ENCODE results near the gene RAB9B. TPM values are rescaled to one million over a fixed set of nuclear protein-coding genes. Genes with fewer than 3 reads are reported as not detected.

Gene RAB9B
- total RNA-seq, 1 experiment from 2014 or later = 0.05 TPM

DNA sequence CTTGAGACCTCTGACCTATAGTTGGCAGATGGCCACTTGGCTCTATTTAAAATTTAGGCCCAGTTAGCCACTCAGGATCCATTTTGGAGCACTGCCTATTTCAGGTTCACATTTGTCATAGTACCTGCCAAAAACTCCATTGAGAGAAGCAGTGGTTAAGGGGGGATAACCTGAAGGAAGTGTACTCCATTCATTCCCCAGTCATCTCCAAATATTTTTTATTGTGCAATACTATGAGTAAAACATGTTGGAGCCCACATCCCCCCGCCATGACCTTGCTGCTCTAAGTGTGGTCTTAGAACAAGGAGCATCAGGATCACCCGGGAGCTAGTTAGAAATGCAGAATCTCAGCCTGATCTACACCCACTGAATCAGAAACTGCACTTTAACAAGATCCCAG lies 34.4 kb downstream of the RAB9B start:
- ChIA-PET CTCF (no interaction called here), RAD21 (ENCODE audit: low non-redundant PET in 1 of 2, low total read pairs in 2 of 2, uncharacterized antibody in 2 of 2, unreplicated experiment in 2 of 2) (no interaction called here), POLR2A (no interaction called here)
- Histone ChIP-seq H3K79me2 (ENCODE audit: insufficient read depth, low read length) (no peaks in the 10 kb centered on the region), H3K4me3 (replicated peaks in 1 of 2; ENCODE audit: low read depth in 1 of 2, low read length in 2 of 2) (no peak overlapping the region), H3K27ac (ENCODE audit: low read depth, low read length) (no peak overlapping the region), H3K9ac (ENCODE audit: low read length) (no peak overlapping the region), H3K9me3 (ENCODE audit: control insufficient read depth in 1 of 2, insufficient read depth in 1 of 2, low read depth in 1 of 2, low read length in 2 of 2) (no peaks in the 10 kb centered on the region), H4K20me1 (ENCODE audit: insufficient read depth) (no peaks in the 10 kb centered on the region), H3K4me2 (ENCODE audit: low read length) (no peak overlapping the region), H2AFZ (ENCODE audit: low read depth, low read length, poor library complexity, severe bottlenecking) (no peak overlapping the region), H3K27me3 (ENCODE audit: insufficient read depth, low read length) (peaks cover 6% of the 10 kb centered on the region), H3K9me2 (ENCODE audit: insufficient read depth) (no peaks in the 10 kb centered on the region), H3K36me3 (ENCODE audit: control insufficient read depth in 1 of 2, insufficient read depth in 2 of 2, low read length in 2 of 2) (no peaks in the 10 kb centered on the region), H3K4me1 (ENCODE audit: control insufficient read depth in 1 of 2, insufficient read depth in 2 of 2, low read length in 2 of 2) (no peaks in the 10 kb centered on the region)
- no TSS peak for BruUV-seq (replicated peaks)
- TF ChIP-seq SRF (IDR thresholded peaks at IDR 0.05; ENCODE audit: low read depth) = no peak
- no peak for DNase-seq (ENCODE audit: low read depth, low spot score)
- intact Hi-C loops (cut with micrococcal nuclease) = no loop called here
- ATAC-seq = no peak

- intact Hi-C loops (cut with micrococcal nuclease) = no loop called here
- no peaks in the 10 kb centered on the region for H3K36me3 ChIP-seq (ENCODE audit: control insufficient read depth in 1 of 2, insufficient read depth in 2 of 2, low read length in 2 of 2)
- no peaks in the 10 kb centered on the region for H3K9me3 ChIP-seq (ENCODE audit: control insufficient read depth in 1 of 2, insufficient read depth in 1 of 2, low read depth in 1 of 2, low read length in 2 of 2)
- H4K20me1 ChIP-seq (ENCODE audit: insufficient read depth) = no peaks in the 10 kb centered on the region
- ChIA-PET RAD21 (ENCODE audit: low non-redundant PET in 1 of 2, low total read pairs in 2 of 2, uncharacterized antibody in 2 of 2, unreplicated experiment in 2 of 2) (no interaction called here), POLR2A (no interaction called here), CTCF (no interaction called here)
- no peak overlapping the region for H3K4me3 ChIP-seq (replicated peaks in 1 of 2; ENCODE audit: low read depth in 1 of 2, low read length in 2 of 2)
- DNase-seq (ENCODE audit: low read depth, low spot score) = no peak
- H3K9me2 ChIP-seq (ENCODE audit: insufficient read depth) = no peaks in the 10 kb centered on the region
- H2AFZ ChIP-seq (ENCODE audit: low read depth, low read length, poor library complexity, severe bottlenecking) = no peak overlapping the region
- no peak overlapping the region for H3K9ac ChIP-seq (ENCODE audit: low read length)
- no peaks in the 10 kb centered on the region for H3K79me2 ChIP-seq (ENCODE audit: insufficient read depth, low read length)
- ATAC-seq = no peak
- H3K4me1 ChIP-seq (ENCODE audit: control insufficient read depth in 1 of 2, insufficient read depth in 2 of 2, low read length in 2 of 2) = no peaks in the 10 kb centered on the region
- H3K27ac ChIP-seq (ENCODE audit: low read depth, low read length) = no peak overlapping the region
- BruUV-seq (replicated peaks) = no TSS peak
- peaks cover 23% of the 10 kb centered on the region for H3K27me3 ChIP-seq (ENCODE audit: insufficient read depth, low read length)
- no peak overlapping the region for H3K4me2 ChIP-seq (ENCODE audit: low read length)
- TF ChIP-seq EGR1 (IDR thresholded peaks at IDR 0.05; ENCODE audit: low read depth) = no peak
- no peak for TF ChIP-seq FOSL1 (IDR thresholded peaks at IDR 0.05; ENCODE audit: low read depth)
- TF ChIP-seq JUND (IDR thresholded peaks at IDR 0.05) = no peak
- TF ChIP-seq POLR2AphosphoS5 (IDR thresholded peaks at IDR 0.05; ENCODE audit: low read depth, low read length) = no peak
- TF ChIP-seq RAD21 (IDR thresholded peaks at IDR 0.05; ENCODE audit: low read depth) = no peak
- no peak for TF ChIP-seq EZH2phosphoT487 (IDR thresholded peaks at IDR 0.05; ENCODE audit: borderline replicate concordance)
- TF ChIP-seq POLR2A (IDR thresholded peaks at IDR 0.05; ENCODE audit: borderline replicate concordance, extremely low read depth, insufficient read depth, insufficient read length) = no peak
- no peak for TF ChIP-seq ZFX (IDR thresholded peaks at IDR 0.05)
- no peak for TF ChIP-seq YY1 (IDR thresholded peaks at IDR 0.05; ENCODE audit: extremely low read depth, insufficient replicate concordance, low read depth, low read length)
These were observed 37.9 kb downstream of the RAB9B start for GRCh38 chrX:103794119-103794518.

Measured in HCT116 (cell line).